ENCODE data around the gene YY1.

DNA sequence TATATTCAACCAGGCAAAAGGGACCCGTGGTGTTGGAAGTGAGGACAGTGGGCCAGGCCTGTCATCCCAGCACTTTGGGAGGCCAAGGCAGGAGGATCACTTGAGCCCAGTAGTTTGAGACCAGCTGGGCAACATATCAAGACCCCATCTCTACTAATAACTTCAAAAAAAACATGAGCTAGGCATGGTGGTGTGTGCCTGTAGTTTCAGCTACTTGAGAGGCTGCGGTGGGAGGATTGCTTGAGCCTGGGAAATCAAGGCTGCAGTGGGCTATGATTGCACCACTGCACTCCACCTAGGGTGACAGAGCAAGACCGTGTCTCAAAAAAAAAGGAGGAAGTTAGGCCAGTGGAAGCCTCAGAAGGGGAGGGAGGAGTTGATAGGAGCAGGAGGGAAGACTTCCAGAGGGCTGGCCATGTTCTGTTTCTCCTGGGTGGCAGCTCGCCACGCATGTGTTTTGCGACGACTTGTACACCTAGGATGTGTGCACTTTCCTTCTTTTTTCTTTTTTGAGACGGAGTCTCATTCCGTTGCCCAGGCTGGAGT, 57.2 kb downstream of the YY1 start:
- TF ChIP-seq POLR2AphosphoS5 (IDR thresholded peaks at IDR 0.05; ENCODE audit: low read depth, low read length) (no peak), GABPA (IDR thresholded peaks at IDR 0.05; ENCODE audit: borderline replicate concordance, insufficient read depth, low read length) (no peak), SUZ12 (IDR thresholded peaks at IDR 0.05; ENCODE audit: low read length) (no peak)
